Measurements from ENCODE around the gene CTDSPL. TPM values are rescaled to one million over a fixed set of nuclear protein-coding genes. Genes with fewer than 3 reads are reported as not detected.

The CTDSPL gene
- total and polyA plus RNA-seq, 2 of the 8 experiments (the other 6 are each of a cell fraction or from before 2014, with no cell fraction given): 20.3 to 42.2 TPM

DNA sequence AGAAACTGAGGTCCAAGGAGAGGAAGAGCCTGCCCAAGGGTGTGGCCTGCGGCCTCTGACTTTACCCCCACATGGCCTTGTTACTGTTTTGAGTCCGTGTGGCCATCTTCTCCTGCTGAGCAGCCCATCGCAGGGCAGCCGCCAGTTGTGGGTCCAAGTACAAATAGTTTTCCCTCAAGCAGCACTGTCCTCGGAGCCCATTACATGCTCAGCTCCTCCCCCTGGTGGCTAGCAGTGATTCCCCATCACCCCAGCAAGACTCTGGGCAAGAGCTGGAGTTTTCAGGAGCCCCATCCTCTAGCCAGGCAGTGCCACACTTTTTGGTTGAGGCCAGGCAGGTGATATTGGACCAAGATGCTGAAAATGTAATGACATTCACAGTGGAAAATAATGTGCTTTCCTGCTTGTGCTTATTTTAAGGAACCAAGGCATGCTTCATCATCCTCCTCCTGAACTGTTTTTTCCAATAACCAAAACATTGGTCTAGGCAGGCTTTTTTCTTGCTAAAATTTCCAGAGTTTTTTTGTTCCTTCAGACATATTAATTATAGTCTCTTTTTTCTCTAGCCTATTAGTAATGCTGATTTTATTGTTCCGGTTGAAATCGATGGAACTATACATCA is 105.7 kb downstream of the CTDSPL start (continued):
- TF ChIP-seq CEBPB (IDR thresholded peaks at IDR 0.05; ENCODE audit: low read depth, low read length) (no peak), KDM1A (IDR thresholded peaks at IDR 0.05; ENCODE audit: borderline replicate concordance, low read length) (no peak), BRCA1 (IDR thresholded peaks at IDR 0.05; ENCODE audit: low read depth, low read length) (no peak), SUZ12 (IDR thresholded peaks at IDR 0.05; ENCODE audit: low read length) (no peak), CHD1 (IDR thresholded peaks at IDR 0.05; ENCODE audit: low read depth, low read length) (no peak), GABPA (IDR thresholded peaks at IDR 0.05; ENCODE audit: borderline replicate concordance, insufficient read depth, low read length) (0 out of 2 replicates have a peak, but pooled peaks have one; percentile 53), GTF2F1 (IDR thresholded peaks at IDR 0.05; ENCODE audit: borderline replicate concordance, low read depth, low read length) (no peak), SP2 (IDR thresholded peaks at IDR 0.05; ENCODE audit: low read length) (no peak), TAF1 (IDR thresholded peaks at IDR 0.05; ENCODE audit: low read depth, low read length) (no peak), TCF12 (IDR thresholded peaks at IDR 0.05; ENCODE audit: low read depth, low read length) (no peak), TEAD4 (IDR thresholded peaks at IDR 0.05; ENCODE audit: low read depth, low read length) (peak; percentile 48; the same call in 1 of the 2 replicates), NANOG (IDR thresholded peaks at IDR 0.05; ENCODE audit: insufficient read depth, low read depth, low read length, poor library complexity, severe bottlenecking) (no peak), CBX8 (IDR thresholded peaks at IDR 0.05; ENCODE audit: borderline replicate concordance, low read depth, low read length) (no peak), SP1 (IDR thresholded peaks at IDR 0.05; ENCODE audit: low read depth, low read length) (no peak), HDAC2 (IDR thresholded peaks at IDR 0.05; ENCODE audit: borderline replicate concordance in 1 of 2, low read depth in 2 of 2, low read length in 2 of 2) (no peak)
- TF ChIP-seq, protein P1, sequence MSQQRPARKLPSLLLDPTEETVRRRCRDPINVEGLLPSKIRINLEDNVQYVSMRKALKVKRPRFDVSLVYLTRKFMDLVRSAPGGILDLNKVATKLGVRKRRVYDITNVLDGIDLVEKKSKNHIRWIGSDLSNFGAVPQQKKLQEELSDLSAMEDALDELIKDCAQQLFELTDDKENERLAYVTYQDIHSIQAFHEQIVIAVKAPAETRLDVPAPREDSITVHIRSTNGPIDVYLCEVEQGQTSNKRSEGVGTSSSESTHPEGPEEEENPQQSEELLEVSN (IDR thresholded peaks at IDR 0.05): no peak
- TF ChIP-seq, protein P2, sequence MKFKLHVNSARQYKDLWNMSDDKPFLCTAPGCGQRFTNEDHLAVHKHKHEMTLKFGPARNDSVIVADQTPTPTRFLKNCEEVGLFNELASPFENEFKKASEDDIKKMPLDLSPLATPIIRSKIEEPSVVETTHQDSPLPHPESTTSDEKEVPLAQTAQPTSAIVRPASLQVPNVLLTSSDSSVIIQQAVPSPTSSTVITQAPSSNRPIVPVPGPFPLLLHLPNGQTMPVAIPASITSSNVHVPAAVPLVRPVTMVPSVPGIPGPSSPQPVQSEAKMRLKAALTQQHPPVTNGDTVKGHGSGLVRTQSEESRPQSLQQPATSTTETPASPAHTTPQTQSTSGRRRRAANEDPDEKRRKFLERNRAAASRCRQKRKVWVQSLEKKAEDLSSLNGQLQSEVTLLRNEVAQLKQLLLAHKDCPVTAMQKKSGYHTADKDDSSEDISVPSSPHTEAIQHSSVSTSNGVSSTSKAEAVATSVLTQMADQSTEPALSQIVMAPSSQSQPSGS (IDR thresholded peaks at IDR 0.05; ENCODE audit: low read length): no peak
